Left lobe of liver (tissue), 2 donors: ENCODE data around the gene ERC1. TPM values are rescaled to one million over a fixed set of nuclear protein-coding genes. Genes with fewer than 3 reads are reported as not detected.

ENCODE experiments used
- ATAC-seq: fragments of 200-7000 bp; cut with Tn5 transposase; one replicate; pipeline ENCODE4 v1.9.1; 2020; ENCODE audit warnings: mild to moderate bottlenecking, moderate library complexity
- DNase-seq: peaks from one replicate; pipeline ENCODE4 v3.0.0-alpha.2; 2020; ENCODE audit warnings: low spot score
- total RNA-seq: library from RNA; stranded (reverse); gene quantifications from one replicate; pipeline ENCODE4 v1.2.1, GENCODE V29; 2021
- donor health status: DM: no; HTN: no; CAD: no; lungs with moderate emphysema.
- donor health status: DM: no; HTN: yes; CAD: no.

ERC1 gene
- total RNA-seq, 1 donor from 2014 or later = 27.8 TPM

DNA sequence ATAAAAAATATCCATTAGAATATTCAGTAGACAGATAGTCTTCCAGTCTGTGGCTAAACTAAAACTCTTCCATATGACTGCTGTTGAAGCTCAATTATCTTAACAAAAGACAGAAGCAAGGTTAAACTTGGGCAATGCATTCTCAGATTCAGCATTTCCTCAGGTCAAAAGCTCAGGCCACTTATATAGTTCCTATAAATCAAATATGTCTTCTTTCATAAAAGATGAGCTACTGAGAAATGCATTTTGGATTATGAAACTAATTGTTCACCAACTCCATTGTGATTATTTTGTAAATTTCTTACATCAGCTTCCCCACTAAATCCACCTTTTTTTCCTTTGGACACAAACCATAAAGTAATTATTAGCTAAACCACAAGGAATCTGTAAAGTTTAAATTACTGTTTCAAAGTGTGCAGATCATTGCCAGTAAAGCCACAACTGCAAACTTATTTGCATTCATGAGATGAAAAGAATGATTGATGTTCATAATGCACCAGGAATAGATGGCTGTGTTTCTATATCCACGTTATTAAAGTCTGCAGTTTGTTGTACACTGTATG, 379.0 kb downstream of the ERC1 start:
- DNase-seq (no peak), ATAC-seq (no peak)

DNA sequence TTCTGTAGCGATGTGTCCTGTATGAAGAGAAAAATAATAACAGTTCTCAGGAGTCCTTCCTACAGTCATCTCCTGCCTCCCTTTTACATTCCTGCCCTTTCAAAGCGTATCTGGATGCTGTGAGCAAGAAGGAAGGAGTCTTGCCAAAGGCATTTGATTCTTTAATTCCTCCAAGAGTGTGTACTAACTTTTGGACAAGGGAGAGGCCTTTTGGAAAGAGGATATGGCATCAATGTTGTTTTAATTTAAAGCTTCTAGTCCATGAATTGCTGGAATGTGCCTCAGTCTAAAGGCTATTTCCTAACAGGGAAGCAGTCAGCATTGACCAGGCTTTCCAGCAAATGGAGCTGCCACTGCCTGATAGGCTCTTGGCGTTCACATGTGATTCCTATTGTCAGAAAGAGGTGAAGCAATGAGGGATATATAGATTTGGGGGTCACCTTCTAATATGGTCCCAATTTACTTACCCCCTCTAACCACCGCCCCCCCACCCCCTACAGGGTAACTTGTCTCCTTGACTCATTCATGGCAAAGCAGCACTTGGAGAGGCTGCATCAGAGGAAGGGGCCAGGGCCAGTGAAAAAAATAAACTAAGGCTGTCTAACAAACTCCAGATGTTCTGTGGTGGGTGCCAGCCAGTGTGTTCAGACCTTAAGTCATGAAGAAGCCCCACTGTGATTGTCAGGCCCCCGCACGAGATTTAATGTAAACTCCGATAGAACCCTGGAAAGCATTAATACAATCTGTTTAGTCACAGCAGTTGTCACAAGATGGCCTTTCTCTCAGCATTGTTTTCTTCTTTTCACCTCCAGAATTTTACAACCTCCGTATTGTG, 383.1 kb downstream of the ERC1 start:
- DNase-seq = no peak

DNA sequence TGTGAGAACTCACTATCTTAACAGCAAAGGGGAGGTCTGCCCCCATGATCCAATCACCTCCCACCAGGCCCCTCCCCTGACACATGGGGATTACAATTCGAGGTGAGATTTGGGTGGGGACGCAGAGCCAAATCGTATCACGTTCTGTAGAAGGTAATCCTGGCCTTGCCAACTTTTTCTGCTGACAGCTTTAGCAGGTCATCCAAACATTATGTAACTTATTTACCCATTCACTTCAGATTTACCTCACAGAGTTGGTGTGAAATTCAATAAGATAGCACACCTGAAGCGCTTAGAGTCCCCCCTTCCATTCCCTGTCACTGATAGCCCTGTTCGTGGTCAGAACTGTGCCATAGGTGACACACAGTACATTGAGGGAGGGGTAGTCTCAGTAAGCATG, 384.3 kb downstream of the ERC1 start:
- ATAC-seq (peak; percentile 73), DNase-seq (peak; percentile 62)

More for the DNA sequence above, 383.1 kb downstream of the ERC1 start:
- no peak for ATAC-seq

DNA sequence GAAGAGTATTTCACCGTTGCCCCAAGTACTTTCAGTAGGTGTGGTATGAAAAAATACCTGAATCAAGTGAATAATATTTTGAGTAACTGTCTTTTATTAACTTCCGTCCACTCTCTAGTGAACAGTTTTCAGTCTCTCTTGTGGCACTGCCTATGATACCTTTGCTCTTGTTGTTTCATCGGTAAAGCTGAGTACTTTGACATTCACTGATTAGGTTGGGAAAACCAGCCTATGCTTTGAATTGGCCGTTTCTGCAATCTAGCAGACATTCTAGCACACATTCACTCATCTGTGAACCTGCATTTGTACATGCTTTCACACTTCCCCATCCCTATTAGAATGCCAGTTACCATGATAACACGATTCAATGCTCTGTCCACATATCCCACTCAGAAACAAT, 386.1 kb downstream of the ERC1 start:
- ATAC-seq (peak; percentile 64), DNase-seq (no peak)

DNA sequence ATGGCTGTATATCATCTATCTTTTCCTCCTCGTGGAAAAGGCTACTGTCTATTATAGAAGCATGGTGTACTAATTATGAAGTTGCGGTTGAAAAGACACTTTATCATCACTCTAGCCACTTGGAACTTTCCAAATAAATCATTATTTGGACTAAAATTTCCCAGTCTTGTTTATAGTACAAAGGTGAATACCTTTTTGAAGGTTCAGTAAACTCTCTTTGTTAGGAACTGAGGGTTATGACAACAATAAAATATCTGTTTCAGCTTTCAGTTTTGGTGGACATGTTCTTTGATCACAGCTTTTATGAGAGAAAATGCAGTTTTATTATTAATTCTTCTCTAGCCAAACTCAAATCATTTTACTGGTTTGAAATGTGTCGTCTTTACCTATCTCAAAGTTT, 386.7 kb downstream of the ERC1 start:
- DNase-seq (no peak), ATAC-seq (peak; percentile 70)

DNA sequence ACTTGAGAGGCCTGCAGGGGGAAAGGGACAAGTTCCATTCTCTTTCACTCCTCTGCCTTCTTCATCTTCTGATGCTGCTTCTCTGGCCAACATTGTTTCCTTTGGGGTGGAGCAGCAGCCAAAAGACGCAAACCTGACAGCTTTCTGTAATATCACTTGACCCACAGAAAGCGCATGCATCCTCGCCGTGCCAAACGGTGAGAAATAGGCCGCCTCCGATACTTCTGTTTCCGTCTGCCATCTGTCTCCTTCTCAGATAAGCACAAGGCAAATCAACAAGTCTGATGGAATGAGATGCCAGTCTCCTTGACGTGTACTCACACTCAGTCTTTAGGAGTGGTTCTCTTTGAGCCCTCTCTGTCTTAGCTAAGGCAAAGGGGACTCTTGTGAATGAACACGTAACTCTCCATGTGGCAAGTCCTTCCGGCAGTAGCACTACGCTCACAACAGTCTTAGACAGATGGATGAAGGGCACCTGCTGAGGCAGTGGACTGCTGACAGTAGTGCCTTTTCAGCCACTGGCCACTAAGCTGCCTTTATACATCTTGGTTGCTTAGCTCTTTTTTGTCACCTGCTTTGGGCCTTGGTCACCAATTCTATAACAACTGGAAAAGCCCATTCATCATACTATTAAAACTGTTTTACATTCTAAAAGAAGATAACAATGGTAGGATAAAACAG, 389.3 kb downstream of the ERC1 start:
- DNase-seq (no peak), ATAC-seq (no peak)

DNA sequence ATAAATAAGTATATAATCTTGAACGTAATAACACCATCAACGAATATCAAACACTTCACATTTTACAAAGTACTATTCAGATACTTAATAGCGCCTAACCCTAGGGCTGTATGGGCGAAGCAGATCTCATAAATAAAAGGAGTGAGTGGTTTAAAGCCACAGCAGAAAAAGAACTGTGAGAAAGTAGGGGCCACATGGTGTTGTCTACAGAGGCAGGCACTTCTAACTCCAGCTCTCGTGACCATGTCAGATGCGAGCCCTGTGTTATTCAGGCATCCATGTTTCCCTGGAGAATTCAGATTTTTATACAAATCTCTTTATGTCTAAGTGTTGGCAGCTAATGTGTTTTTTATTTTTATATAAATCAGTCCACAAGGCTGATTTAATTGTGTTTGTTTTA, 391.1 kb downstream of the ERC1 start:
- no peak for DNase-seq
- no peak for ATAC-seq

DNA sequence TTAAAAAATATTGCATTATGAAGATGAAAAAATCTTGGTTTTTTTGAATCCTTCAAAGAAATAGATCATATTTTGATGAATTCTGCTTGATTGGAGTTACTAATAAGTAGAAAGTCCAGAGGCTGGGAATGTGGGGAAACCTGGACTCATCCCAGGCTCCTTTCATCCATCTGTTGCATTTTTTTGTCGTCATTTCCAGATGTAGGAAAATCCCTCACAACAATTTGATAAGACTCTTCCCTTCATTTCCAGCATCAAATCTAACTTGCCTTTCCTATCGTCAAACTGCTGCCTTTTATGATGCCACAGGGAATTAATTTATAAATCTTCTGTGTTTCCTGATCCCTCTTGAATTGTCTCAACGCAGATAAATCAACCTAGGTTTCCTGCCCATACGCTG, 391.8 kb downstream of the ERC1 start:
- DNase-seq = no peak
- no peak for ATAC-seq

DNA sequence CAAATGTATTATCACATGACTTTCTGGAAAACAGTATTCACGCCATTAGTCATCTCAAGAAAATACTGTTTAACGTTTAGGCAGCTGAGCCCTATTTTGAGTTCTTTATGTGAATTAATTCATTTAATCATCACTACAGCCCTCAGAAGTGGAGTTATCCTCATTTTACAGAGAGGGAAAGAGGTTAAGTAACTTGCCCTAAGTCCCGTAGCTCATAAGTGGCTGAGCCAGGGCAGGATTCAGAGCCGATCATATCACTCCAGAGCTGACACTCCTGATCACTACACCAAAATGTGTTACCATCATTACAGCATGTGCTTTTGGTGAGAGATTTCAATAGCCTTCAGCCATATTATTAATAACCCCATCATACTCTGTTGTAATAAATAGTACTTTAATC, 392.7 kb downstream of the ERC1 start:
- no peak for DNase-seq
- no peak for ATAC-seq

DNA sequence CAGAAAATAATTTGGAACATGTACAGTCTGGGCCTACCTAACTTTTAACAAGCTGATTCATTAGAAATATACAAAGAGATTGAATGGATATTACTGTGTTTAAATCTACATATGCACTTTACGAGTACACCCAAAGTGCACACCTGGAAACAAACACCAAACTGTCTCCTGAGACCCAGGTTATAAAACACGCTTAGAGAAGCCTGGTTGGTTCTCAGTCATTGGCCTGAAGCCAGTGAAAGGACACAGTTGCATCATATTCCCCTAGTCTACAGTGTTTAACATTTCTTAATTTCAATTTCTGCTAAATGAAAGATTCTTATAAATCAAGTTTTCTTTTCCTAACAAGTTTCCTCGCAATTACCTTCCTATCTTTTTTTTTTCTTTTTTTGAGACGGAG, 393.9 kb downstream of the ERC1 start:
- ATAC-seq = peak; percentile 84
- DNase-seq = peak; percentile 65

DNA sequence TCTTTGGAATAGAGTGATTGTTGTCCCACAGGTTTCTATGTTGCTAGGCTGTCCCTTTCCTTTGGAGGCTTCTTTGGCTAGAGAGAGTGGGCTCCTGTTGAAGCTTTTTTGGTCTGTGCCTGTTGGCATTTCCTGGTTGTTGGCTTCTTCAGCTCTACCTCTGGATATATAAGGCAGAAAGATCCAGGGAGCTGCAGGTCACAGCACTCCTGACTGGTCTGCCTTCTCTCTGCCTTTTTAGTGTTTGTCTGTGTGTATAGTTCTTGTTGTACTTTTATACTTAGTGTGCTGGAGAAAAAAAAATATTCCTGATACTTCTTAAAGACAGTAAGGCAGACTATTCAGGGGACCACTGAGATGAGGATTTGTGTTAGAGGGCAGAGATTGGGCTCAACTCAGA, 400.7 kb downstream of the ERC1 start:
- ATAC-seq (no peak), DNase-seq (no peak)

DNA sequence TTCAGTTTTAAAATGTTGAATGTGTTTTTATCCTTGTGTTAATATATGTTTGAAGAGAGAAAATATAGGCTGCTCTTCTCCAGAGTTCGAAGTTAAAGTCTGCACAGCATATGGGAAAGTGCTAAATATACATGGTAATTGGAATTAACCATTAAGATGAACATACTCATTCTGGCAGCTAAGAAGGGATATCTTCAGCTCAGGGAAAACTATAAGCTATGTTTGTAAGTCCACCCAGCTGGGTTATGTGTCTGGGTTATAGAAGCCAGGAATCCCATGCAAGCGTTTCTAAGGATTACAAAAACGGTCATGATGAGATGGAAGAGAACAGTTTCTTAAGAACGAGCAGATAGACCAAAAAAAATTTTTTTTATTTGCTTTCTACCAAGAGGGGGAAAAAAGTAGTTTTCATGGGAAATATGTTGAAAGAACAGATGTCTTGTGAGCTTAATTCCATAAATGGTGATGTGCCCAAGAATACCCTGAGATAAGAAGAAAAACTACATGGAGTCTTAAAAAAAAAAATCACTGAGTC, 404.5 kb downstream of the ERC1 start:
- ATAC-seq = no peak
- no peak for DNase-seq

DNA sequence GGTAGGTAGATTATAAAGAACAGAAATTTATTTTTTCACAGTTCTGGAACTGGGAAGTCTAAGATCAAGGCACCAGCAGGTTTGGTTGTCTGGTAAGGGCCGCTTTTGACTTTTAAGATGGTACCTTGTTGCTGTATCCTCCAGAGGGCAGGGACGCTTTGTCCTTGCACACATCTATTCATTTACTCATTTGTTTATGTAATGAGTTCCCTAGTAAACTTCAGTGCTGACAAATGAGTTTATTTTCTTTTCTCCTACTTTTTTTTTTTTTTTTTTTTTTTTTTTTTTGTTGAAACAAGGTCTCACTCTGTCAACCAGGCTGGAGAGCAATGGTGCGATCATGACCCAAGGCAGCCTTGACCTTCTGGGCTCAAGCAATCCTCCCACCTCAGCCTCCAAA, 407.6 kb downstream of the ERC1 start:
- DNase-seq = no peak
- no peak for ATAC-seq

DNA sequence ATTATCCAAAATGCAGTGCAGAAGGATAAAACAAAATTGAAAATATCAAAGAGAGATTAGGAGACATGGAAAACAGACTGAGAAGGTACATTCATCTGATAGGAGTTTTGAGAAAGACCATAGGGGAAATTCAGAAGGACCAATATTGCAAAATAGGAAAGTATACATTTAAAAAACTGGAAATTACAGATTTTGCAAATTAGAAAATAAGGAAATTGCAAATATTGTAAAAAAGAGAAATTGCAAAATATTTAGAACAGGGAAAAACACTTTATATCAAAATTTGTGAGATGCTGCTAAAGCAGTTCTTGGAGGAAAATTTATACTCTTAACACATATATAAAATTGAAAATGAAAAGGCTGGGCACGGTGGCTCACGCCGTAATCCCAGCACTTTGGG, 410.9 kb downstream of the ERC1 start:
- no peak for DNase-seq
- no peak for ATAC-seq

DNA sequence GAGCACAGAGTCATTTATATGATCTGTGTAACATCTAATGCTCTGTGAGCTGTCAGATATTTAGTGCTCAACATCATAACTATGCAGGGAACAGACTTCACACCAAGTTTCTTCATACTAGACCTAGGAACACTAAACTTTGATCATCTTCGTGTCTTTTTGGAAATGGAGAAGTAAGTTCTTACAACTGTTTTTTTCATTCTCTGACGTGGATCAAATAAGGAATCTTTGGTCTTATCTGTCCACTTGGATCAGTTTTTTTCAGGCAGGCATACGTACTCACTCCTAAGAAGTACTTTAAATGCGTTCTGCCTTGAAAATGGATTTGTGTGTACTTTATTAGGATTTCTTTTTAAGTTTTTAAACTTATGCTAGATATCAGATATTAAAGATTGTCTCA, 412.4 kb downstream of the ERC1 start:
- ATAC-seq = no peak

DNA sequence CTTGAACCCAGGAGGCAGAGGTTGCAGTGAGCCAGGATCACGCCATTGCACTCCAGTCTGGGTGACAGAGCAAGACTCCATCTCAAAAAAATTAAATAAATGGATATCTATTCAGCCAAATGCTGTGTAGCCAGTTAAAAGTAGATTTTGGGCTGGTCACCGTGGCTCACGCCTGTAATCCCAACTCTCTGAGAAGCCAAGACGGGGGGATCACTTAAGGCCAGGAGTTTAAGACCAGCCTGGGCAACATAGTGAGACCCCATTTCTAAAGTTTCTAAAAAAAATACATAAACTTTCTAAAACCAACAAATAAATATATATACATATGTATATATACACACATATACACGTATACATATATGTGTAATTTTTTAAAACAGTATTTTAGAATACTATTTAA, 414.6 kb downstream of the ERC1 start:
- ATAC-seq (no peak), DNase-seq (no peak)

More for the DNA sequence above, 412.4 kb downstream of the ERC1 start:
- DNase-seq = no peak

DNA sequence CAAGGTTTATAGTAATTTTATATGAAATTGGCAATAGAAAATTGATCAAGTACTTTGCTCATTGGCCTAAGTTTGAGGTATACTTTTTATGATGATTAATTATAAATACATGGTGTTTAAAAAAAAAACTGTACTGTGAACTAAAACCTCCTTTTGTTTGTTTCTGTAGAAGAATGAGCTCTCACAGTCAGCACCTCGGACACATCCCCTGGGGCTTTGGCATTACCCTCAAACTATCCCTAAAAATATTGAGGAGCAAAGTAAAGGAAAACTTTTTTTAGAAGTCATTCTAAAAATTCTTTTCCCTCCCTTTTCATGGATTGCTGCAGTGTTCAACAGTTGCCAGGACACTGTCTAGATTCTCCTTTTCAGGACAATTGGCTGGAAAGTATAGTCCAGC, 419.8 kb downstream of the ERC1 start:
- ATAC-seq (no peak), DNase-seq (no peak)

DNA sequence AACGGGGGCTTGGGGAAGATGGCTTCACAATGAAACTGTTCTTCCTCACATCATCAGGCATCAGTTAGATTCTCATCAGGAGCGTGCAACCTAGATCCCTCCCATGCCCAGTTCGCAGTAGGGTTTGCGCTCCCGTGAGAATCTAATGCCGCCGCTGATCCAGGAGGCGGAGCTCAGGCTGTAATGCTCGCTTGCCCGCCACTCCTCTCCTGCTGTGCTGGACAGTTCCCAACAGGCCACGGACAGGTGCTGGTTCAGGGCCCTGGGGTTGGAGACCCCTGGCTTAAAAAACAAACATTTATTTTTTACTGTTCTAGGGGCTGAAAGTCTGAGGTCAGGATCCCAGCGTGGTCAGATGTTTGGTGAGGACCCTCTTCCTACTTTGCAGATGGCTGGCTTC, 422.9 kb downstream of the ERC1 start:
- DNase-seq (no peak), ATAC-seq (no peak)

DNA sequence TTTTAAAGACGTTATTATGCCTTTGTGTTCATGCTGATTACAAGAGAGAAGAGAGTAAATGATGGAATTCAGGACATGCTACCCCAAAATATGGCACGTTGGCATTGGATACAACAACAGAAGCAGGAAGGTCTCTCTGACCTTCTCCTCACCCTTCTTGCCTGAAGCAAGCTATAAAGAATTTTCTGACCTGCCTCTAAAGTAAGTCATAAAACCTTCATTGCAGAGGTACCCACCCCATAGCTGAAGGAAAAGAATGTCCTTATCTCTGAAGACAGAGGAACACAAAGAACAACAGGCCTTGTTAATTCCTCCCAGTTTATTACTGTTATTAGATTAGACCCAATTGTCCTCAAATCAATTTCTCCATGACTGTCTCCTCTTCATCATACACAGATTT, 427.1 kb downstream of the ERC1 start:
- no peak for DNase-seq
- ATAC-seq = no peak

DNA sequence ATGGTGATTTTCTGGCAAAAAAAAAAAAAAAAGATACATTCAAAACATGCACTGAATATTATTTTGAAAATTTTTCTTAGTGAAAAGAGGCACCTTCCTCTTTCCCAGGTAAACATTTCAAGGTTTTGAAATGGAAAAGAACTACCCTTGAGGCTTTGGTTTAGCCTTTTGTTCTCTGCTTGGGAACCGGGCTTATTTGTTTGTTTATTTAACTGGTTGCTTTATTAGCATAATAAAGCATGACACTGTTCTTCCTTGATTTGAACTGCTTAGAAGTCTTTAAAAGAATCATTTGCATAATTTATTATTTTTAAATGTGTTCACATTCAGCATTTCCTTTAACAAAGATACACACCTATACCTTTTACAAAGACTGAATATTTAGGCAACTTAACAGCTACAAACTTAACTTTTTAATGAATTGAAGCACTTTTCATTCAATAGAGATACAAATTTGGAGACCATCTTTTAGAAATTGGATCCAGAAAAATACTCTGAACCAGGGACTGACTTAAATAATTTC, 428.9 kb downstream of the ERC1 start:
- no peak for DNase-seq

DNA sequence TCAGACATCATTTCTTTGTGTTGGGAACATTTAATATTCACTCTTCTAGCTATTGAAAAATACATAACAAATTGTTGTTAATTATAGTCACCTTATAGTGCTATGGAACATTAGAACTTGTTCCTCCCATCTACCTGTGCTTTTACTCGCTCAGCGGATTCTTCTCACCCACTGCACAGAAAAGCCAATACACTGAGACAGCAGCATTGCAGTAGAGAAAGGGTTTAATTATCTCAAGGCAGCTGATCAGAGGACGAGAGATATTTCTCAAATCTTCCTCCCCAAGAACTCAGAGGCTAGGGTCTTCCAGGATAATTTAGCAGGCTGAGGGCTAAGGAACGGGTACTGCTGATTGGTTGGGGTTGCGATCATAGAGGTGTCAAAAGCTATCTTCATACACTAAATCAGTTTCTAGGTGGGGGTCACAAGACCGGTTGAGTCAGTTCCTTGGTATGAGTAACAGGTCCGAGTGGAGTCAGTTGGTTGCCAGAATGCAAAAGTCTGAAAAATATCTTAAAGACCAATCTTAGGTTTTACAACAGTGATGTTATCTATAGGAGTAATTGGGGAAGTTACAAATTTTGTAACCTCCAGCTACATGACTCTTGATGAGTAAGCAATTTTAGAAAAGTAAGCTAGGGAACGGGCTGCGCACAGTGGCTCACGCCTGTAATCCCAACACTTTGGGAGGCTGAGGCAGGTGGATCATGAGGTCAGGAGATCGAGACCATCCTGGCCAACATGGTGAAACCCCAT, 430.2 kb downstream of the ERC1 start:
- ATAC-seq = no peak
- DNase-seq = no peak

More for the DNA sequence above, 428.9 kb downstream of the ERC1 start:
- ATAC-seq = no peak
